IMR-90 (cell line): ENCODE results near the gene PSMD4. TPM values are rescaled to one million over a fixed set of nuclear protein-coding genes. Genes with fewer than 3 reads are reported as not detected.

Experiments used
- ATAC-seq: fragments of 200-7000 bp; cut with Tn5 transposase; 2 replicates; pipeline ENCODE4 v1.9.1; 2020; ENCODE audit warnings: low read depth, mild to moderate bottlenecking, moderate library complexity
- BruUV-seq: library from RNA; stranded (reverse); fragments of 400-500 nt; replicated peaks from 2 replicates; lab custom pipeline; 2021; lab: Mats Ljungman, UMichigan
- CTCF ChIA-PET: fragments of 300-600 bp; formaldehyde crosslinking; extraction: SDS; loops from one replicate; lab custom pipeline; 2021; ENCODE audit warnings: antibody characterized with exemption; lab: Yijun Ruan, JAX
- POLR2A ChIA-PET: fragments of 300-600 bp; sonication (Branson Sonifier 250); formaldehyde crosslinking; loops from one replicate; lab custom pipeline; 2022; ENCODE audit warnings: antibody characterized with exemption; ENCODE audit not compliant: unreplicated experiment; lab: Charles Lee
- DNase-seq: peaks from one replicate; pipeline ENCODE4 v3.0.0; 2013
- H2AFZ ChIP-seq: replicated peaks from 2 replicates; pipeline ENCODE3; 2013; ENCODE audit warnings: low read length, mild to moderate bottlenecking; ENCODE audit not compliant: poor library complexity
- H2AK5ac ChIP-seq: 2 replicates; pipeline ENCODE4 v1.6.1; 2013; ENCODE audit warnings: low read depth, low read length, inconsistent platforms
- H2AK9ac ChIP-seq: replicated peaks from 2 replicates; pipeline ENCODE3; 2013; ENCODE audit warnings: mild to moderate bottlenecking, low read depth, low read length, moderate library complexity; ENCODE audit not compliant: poor library complexity
- H2BK120ac ChIP-seq: 2 replicates; pipeline ENCODE4 v1.6.1; 2013; ENCODE audit warnings: low read depth, low read length, inconsistent platforms
- H2BK15ac ChIP-seq: 3 replicates; pipeline ENCODE4 v1.6.1; 2013; ENCODE audit warnings: low read depth, low read length, inconsistent platforms
- H2BK20ac ChIP-seq: 2 replicates; pipeline ENCODE4 v1.6.1; 2013; ENCODE audit warnings: low read depth, mild to moderate bottlenecking, inconsistent platforms, low read length, moderate library complexity
- H2BK5ac ChIP-seq: 2 replicates; pipeline ENCODE4 v1.6.1; 2013; ENCODE audit warnings: mild to moderate bottlenecking, low read depth, low read length, inconsistent platforms; ENCODE audit not compliant: poor library complexity, severe bottlenecking
- H3K14ac ChIP-seq: replicated peaks from 2 replicates; pipeline ENCODE4 v1.6.1; 2013; ENCODE audit warnings: low read depth, low read length, inconsistent platforms
- H3K18ac ChIP-seq: 2 replicates; pipeline ENCODE4 v1.6.1; 2013; ENCODE audit warnings: low read depth, low read length, control low read depth
- H3K23ac ChIP-seq: 2 replicates; pipeline ENCODE4 v1.6.1; 2013; ENCODE audit warnings: low read depth, low read length, inconsistent platforms
- H3K27ac ChIP-seq: 2 replicates; pipeline ENCODE4 v1.5.1; 2013; ENCODE audit warnings: mild to moderate bottlenecking, control low read depth, low read length; ENCODE audit not compliant: insufficient read depth
- H3K27me3 ChIP-seq: 2 replicates; pipeline ENCODE4 v1.6.1; 2013; ENCODE audit warnings: low read length; ENCODE audit not compliant: control insufficient read depth, insufficient read depth
- H3K36me3 ChIP-seq: 2 replicates; pipeline ENCODE4 v1.6.1; 2013; ENCODE audit warnings: low read length, mixed read lengths; ENCODE audit not compliant: control insufficient read depth, insufficient read depth
- H3K4ac ChIP-seq: 2 replicates; pipeline ENCODE4 v1.6.1; 2013; ENCODE audit warnings: low read depth, low read length, inconsistent platforms
- H3K4me1 ChIP-seq: 2 replicates; pipeline ENCODE4 v1.6.1; 2013; ENCODE audit warnings: low read length, mixed read lengths; ENCODE audit not compliant: control insufficient read depth, insufficient read depth
- H3K4me2 ChIP-seq: 2 replicates; pipeline ENCODE4 v1.6.1; 2013; ENCODE audit warnings: low read depth, mild to moderate bottlenecking, control low read depth, low read length, moderate library complexity
- H3K4me3 ChIP-seq: 2 replicates; pipeline ENCODE4 v1.5.1; 2013; ENCODE audit warnings: low read depth, mild to moderate bottlenecking, control low read depth, low read length, moderate library complexity; ENCODE audit not compliant: insufficient read depth
- H3K56ac ChIP-seq: 2 replicates; pipeline ENCODE4 v1.6.1; 2013; ENCODE audit warnings: low read length, inconsistent platforms; ENCODE audit not compliant: insufficient read depth; ENCODE audit errors: extremely low read depth
- H3K79me1 ChIP-seq, 2 experiments: 2 replicates each; pipeline ENCODE4 v1.6.1; 2013; ENCODE audit warnings: low read length in 2 of 2, inconsistent platforms in 1 of 2, low read depth in 1 of 2
- H3K9ac ChIP-seq: 2 replicates; pipeline ENCODE4 v1.6.1; 2013; ENCODE audit warnings: low read depth, low read length, control low read depth
- H3K9me1 ChIP-seq: 2 replicates; pipeline ENCODE4 v1.6.1; 2013; ENCODE audit warnings: low read length, inconsistent platforms; ENCODE audit not compliant: insufficient read depth
- H3K9me3 ChIP-seq: 2 replicates; pipeline ENCODE4 v1.6.1; 2013; ENCODE audit warnings: low read length; ENCODE audit not compliant: control insufficient read depth, insufficient read depth
- H4K20me1 ChIP-seq: 2 replicates; pipeline ENCODE4 v1.6.1; 2013; ENCODE audit warnings: low read length, inconsistent platforms; ENCODE audit not compliant: insufficient read depth
- H4K5ac ChIP-seq: 2 replicates; pipeline ENCODE4 v1.6.1; 2013; ENCODE audit warnings: mild to moderate bottlenecking, low read depth, low read length, control low read depth
- H4K8ac ChIP-seq, 2 experiments: 2 replicates each; pipeline ENCODE4 v1.6.1; 2013; ENCODE audit warnings: low read depth in 2 of 2, low read length in 2 of 2, control low read depth in 1 of 2, inconsistent platforms in 1 of 2
- H4K91ac ChIP-seq: 2 replicates; pipeline ENCODE4 v1.6.1; 2013; ENCODE audit warnings: low read depth, low read length, inconsistent platforms; ENCODE audit not compliant: insufficient read depth
- BHLHE40 ChIP-seq: fragments of 150-350 bp; IDR thresholded peaks from 2 replicates; pipeline ENCODE4 v1.6.1; 2016; ENCODE audit warnings: mild to moderate bottlenecking, low read depth, low read length
- CHD1 ChIP-seq: IDR thresholded peaks from 2 replicates; pipeline ENCODE4 v1.6.1; 2012; ENCODE audit warnings: low read depth, low read length, improper control_type of control experiment
- FOS ChIP-seq: fragments of 150-350 bp; IDR thresholded peaks from 2 replicates; pipeline ENCODE4 v1.6.1; 2016; ENCODE audit warnings: low read depth, low read length
- MAFK ChIP-seq: IDR thresholded peaks from 2 replicates; pipeline ENCODE4 v1.6.1; 2012; ENCODE audit warnings: low read depth, low read length, improper control_type of control experiment
- MXI1 ChIP-seq: IDR thresholded peaks from 2 replicates; pipeline ENCODE4 v1.6.1; 2012; ENCODE audit warnings: low read depth, mild to moderate bottlenecking, low read length, moderate library complexity, borderline replicate concordance
- POLR2A ChIP-seq: IDR thresholded peaks from 2 replicates; pipeline ENCODE4 v1.6.1; 2012; ENCODE audit warnings: mild to moderate bottlenecking, low read depth, low read length
- RAD21 ChIP-seq: IDR thresholded peaks from 2 replicates; pipeline ENCODE4 v1.6.1; 2012; ENCODE audit warnings: low read length, improper control_type of control experiment
- RFX5 ChIP-seq: IDR thresholded peaks from 2 replicates; pipeline ENCODE4 v1.8.0; 2012; ENCODE audit warnings: low read depth, mild to moderate bottlenecking, low read length, moderate library complexity
- WGBS, 2 experiments: methylation state at CpG; one replicate each; pipeline versions ENCODE4 v1.1.5 to v1.1.7; 2013; ENCODE audit warnings: missing lambda C conversion rate in 2 of 2; ENCODE audit not compliant: insufficient read length in 1 of 2; ENCODE audit errors: extremely low coverage in 2 of 2; 5-methylcytosine and 5-hydroxymethylcytosine counted together
- dilution Hi-C: fragments of 300-500 bp; cut with HindIII; formaldehyde crosslinking; loops from one replicate; pipeline ENCODE4 v1.14.3; 2018; ENCODE audit warnings: low sequenced_read_pairs; ENCODE audit not compliant: unreplicated experiment
- in situ Hi-C: fragments of 300-500 bp; cut with MboI; formaldehyde crosslinking; loops from 3 replicates; pipeline ENCODE4 v1.14.3; 2019; ENCODE audit warnings: low sequenced_read_pairs, inconsistent platforms, mixed read lengths
- intact Hi-C: fragments of 100-400 bp; cut with micrococcal nuclease; formaldehyde crosslinking; loops from 2 replicates; pipeline ENCODE4 v1.10.0; 2022
- polyA plus RNA-seq, 3 experiments: library from polyadenylated mRNA; depleted of rRNA; stranded (reverse); fragments of >200 nt; gene quantifications; 2 replicates each; pipeline ENCODE4 v1.2.3, GENCODE V29; 2012; ENCODE audit warnings: low replicate concordance in 1 of 3
- total RNA-seq: library from RNA; depleted of rRNA; stranded (reverse); fragments of >200 nt; gene quantifications from 2 replicates; pipeline ENCODE4 v1.2.3, GENCODE V29; 2012
- TF ChIP-seq, protein P1 (sequence below): fragments of 150-350 bp; IDR thresholded peaks from 2 replicates; pipeline ENCODE4 v1.6.1; 2017; ENCODE audit warnings: mild to moderate bottlenecking, antibody characterized with exemption, low read length, low read depth
- TF ChIP-seq, protein P2 (sequence below): fragments of 150-350 bp; IDR thresholded peaks from 2 replicates; pipeline ENCODE4 v1.6.1; 2016; ENCODE audit warnings: low read depth, mild to moderate bottlenecking, low read length, moderate library complexity, borderline replicate concordance

Gene PSMD4
- total and polyA plus RNA-seq, 2 of the 4 experiments (the other 2 are of a cell fraction) = 289 to 314 TPM

DNA sequence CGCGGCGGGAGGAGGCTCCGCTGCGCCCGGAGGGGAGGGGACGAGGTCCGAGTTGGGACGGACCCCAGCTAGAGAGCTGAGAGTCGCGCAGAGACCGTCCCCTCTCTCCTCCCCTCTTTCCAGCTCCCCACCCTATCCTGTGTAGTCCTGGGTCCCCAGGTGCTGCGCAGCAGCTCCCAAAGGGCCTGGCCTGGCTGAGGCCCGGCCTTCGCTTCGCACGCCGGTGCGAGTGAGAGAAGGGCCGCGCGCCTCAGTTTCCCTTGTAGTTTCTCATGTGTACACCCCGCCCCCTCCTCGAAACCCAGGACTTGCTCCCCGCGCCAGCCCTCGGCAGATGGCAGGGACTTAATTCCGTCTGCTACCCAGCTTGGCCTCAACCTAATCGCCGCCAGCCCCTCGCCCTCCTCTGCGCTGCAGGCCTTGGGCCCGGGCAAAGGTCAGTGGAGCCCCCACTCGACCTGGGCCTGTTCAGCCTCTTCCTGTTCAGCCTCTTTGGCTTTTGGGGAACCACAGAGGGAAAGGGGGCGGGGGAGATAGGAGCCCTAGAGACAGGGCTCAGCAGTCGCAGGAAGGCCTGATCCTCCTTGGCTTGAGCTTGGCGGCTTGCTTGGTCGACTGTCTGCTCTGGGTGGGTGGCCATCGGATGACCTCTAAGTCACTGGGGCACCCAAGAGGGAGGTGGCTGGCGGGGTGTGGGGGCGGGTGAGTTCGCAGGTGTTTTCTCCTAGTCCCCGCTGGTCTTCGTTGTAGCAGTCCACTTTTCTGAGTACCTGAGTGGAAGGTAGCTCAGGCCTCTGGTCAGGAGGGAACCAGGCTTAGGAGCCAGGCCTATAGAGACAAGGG is 28.6 kb downstream of the PSMD4 start:
- Histone ChIP-seq H3K9me3 (no peaks in the 10 kb centered on the region), H3K4me1 (peaks cover 5% of the 10 kb centered on the region; the same call in 1 of the 2 replicates), H2BK120ac (no peak overlapping the region), H2BK5ac (peak overlapping the region; percentile 80), H3K56ac (peak overlapping the region; percentile 46), H3K27ac (peak overlapping the region; percentile 62), H3K9ac (peak overlapping the region; percentile 61), H3K18ac (no peak overlapping the region), H3K23ac (peak overlapping the region; percentile 82; the same call in 1 of the 2 replicates), H4K8ac (peak overlapping the region; percentile 66 to 76; a peak in 3 of 4 replicates), H3K4me3 (peak overlapping the region; percentile 59), H4K91ac (peak overlapping the region; percentile 58), H3K4ac (peak overlapping the region; percentile 61), H3K36me3 (peaks cover 25% of the 10 kb centered on the region), H3K9me1 (no peaks in the 10 kb centered on the region), H2AK9ac (peak overlapping the region; percentile 99), H2BK20ac (no peak overlapping the region), H4K20me1 (peaks cover 25% of the 10 kb centered on the region; the same call in 1 of the 2 replicates), H2AFZ (peak overlapping the region; percentile 97), H3K27me3 (no peaks in the 10 kb centered on the region), H3K79me1 (peaks cover 13 to 55% of the 10 kb centered on the region in 2 experiments), H3K4me2 (peak overlapping the region; percentile 60), H2AK5ac (peak overlapping the region; percentile 78), H4K5ac (peak overlapping the region; percentile 21; the same call in 1 of the 2 replicates), H3K14ac (peak overlapping the region; percentile 87), H2BK15ac (no peak overlapping the region)
- in situ Hi-C loops = no loop called here
- POLR2A ChIA-PET = interaction anchor here (0.5 kb wide), 1 partner anchor 224 kb away, joined by 3 read pairs; no protein-coding TSS in a partner anchor
- 11% methylated on average over 15 of the region's 44 CpGs; no CpG with 5 or more reads in 1 of the 2 experiments for WGBS, 2 experiments
- TF ChIP-seq BHLHE40 (no peak), RAD21 (no peak), MAFK (no peak), POLR2A (no peak), RFX5 (no peak), MXI1 (no peak), CHD1 (no peak), FOS (no peak)
- TF ChIP-seq, protein P1, sequence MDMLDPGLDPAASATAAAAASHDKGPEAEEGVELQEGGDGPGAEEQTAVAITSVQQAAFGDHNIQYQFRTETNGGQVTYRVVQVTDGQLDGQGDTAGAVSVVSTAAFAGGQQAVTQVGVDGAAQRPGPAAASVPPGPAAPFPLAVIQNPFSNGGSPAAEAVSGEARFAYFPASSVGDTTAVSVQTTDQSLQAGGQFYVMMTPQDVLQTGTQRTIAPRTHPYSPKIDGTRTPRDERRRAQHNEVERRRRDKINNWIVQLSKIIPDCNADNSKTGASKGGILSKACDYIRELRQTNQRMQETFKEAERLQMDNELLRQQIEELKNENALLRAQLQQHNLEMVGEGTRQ = no peak
- TF ChIP-seq, protein P2, sequence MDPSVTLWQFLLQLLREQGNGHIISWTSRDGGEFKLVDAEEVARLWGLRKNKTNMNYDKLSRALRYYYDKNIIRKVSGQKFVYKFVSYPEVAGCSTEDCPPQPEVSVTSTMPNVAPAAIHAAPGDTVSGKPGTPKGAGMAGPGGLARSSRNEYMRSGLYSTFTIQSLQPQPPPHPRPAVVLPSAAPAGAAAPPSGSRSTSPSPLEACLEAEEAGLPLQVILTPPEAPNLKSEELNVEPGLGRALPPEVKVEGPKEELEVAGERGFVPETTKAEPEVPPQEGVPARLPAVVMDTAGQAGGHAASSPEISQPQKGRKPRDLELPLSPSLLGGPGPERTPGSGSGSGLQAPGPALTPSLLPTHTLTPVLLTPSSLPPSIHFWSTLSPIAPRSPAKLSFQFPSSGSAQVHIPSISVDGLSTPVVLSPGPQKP = no peak
- DNase-seq (no peak), ATAC-seq (no peak; the same call in none of the 2 replicates)
- intact Hi-C loops = no loop called here
- no TSS peak for BruUV-seq
- dilution Hi-C loops = no loop called here
- CTCF ChIA-PET = interaction anchor here (0.6 kb wide), 1 partner anchor 118 kb away, joined by 3 read pairs; no protein-coding TSS in a partner anchor
